ENCODE measurements around the gene WDR27.

Gene WDR27

GRCh38 chr6:169701954-169702839 lies at the start of gene WDR27, which contains the start of gene C6orf120:
Gene WDR27, minus strand, starts transcription at chr6:169702029. Its CDS starts 13,024 bp downstream, at chr6:169689005.
Gene C6orf120, plus strand, starts transcription at chr6:169702126. Its CDS starts 334 bp downstream, at chr6:169702460.
- peak; percentile 97 for DNase-seq (ENCODE audit: low spot score)

- DNase-seq (ENCODE audit: low spot score) = no peak
Measured at GRCh38 chr6:169746556-169746955, 44.7 kb upstream of the WDR27 start.

GRCh38 chr6:169745405-169745804 lies 43.6 kb upstream of the WDR27 start:
- DNase-seq (ENCODE audit: low spot score) = no peak

GRCh38 chr6:169741344-169741743 lies 39.5 kb upstream of the WDR27 start:
- no peak for DNase-seq (ENCODE audit: low spot score)

DNA sequence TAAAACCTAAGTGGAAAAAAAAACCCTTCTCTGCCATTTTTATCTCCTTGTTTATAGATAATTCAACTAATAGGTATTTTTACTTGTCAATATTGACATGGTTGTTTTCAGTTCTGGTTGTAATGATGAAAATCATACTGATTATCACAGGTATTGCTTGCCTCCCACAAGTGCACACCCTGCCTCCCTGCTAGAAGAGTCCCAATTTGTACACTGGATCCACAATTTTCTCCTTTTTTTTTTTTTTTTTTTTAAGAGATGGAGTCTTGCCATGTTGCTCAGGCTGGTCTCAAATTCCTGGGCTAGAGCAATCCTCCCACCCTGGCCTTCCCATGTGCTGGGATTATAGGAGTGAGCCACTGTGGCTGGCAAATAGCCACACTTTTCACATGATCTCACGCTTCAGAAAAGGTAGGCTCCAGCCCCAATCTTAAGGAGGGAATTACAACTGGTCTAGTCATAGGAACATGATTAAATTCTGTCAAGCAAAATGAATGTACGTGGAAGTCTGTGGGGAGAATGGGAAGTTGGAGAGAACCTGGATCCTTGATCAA lies 37.2 kb upstream of the WDR27 start:
- no peak for DNase-seq (ENCODE audit: low spot score)

- no peak for DNase-seq (ENCODE audit: low spot score)
Measured at GRCh38 chr6:169738204-169738975, 36.6 kb upstream of the WDR27 start.

DNA sequence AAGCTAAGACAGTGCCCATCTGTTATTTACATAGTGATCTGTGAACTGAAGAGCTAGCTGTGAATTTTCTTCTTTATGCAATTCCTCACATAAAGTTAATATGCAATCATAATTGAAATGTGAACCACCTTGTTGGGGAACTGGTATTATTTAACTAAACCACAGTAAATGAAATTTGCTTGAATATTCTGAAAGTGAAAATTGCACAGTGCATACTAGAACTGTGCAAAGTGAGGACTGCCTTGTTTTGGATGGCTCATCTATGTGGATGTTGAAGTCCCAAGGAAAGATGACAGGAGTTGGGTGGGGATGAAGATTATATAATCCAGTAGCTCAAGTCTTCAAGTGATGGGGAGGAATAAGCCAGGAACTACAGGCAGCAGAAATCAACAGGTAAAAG lies 28.1 kb upstream of the WDR27 start:
- DNase-seq (ENCODE audit: low spot score) = no peak

- no peak for DNase-seq (ENCODE audit: low spot score)
Measured at GRCh38 chr6:169726963-169727362, 25.1 kb upstream of the WDR27 start.

DNA sequence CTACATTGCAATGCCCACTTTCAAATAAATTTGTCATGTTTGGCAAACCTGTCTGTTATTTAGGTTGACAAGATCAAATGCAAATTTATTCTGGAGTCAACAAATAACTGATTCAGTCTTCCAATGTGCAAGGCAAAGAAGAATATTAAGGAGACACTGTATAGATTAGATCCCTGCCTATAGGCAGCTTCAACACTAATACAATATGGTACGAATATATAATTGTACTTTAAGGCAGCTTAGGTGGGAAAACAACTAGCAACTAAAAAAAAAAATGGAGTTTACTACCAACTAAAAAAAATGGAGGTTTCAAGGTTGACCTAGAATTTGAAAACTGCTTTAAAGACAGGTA lies 24.2 kb upstream of the WDR27 start:
- DNase-seq (ENCODE audit: low spot score) = no peak

DNA sequence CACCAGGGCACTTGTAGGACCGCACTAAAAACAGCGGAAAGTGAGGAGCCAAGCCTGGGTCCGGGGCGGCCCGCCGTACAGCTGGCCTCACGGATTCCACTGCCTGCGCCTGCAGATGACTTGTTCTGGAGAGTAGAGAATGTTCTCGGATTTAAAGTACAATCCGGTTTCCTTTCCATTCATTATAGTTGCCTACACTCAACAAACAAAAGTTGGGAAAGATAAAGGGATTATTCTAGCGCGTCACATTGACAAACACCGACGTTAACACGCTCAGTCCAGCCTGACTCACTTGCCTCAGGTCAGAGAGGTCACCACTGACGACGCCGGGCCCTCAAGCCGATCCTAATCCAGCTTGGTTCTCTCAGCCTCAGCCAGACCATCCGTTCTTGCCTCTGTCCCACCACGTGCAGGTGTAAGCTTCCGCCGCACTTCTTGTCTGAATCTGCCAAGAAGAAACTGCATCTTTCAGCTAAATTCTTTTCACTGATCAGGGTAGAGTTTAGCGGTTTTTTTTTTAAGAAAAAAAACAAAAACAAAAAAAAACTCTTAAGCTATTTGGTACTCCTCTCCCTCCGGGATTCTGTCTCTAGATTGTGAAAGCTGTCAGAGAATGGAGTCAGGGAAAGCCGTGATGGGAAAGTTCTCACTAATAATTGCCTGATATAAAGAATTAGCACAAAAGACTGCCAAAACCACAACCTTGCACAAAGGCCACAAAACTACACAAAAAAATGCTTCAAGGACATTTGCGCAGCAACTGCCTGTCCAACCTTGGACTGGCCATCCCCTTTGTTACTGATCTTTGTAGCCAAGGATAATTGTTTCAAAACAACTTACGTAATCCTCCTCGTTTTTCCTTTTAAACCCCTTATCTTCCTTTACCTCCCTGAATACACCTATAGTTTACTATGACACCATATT lies 23.6 kb upstream of the WDR27 start:
- no peak for DNase-seq (ENCODE audit: low spot score)

DNA sequence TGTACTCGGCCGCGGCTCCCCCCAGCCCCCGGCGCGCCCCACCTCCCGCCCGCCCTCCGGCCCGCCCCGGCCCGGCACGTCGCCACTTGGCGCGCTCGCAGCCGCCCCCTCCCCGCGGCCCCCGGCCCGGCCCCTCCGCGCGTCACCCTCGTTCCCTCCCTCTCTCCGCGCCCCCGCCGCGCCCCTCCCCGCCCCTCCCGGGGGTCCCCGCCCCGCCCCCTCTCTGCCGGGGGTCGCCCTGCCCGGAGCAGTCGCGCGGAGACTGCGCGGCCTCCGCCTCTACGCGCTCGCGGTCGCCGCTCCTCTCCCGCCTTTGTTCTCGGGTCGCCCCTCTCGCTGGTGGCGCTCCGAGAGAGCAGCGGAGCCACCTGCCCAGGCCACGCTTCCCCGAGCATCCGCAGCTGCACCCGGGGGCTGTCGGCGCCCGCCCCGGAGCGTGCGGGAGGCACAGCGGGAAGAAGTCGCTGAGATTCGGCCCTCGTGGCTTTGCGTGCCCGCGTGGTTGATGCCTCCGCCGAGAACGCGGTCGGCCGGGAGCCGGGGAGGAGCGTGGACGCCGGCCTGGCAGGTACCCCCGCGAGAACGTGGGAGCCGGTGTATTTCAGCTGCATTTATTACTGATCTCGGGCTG lies 22.8 kb upstream of the WDR27 start, which contains the start of gene PHF10:
Gene PHF10 (minus strand): TSS at position 7 of the 631 bp plus-strand sequence. CDS start 569 bp downstream, outside the sequence.
- DNase-seq (ENCODE audit: low spot score) = peak; percentile 85

DNA sequence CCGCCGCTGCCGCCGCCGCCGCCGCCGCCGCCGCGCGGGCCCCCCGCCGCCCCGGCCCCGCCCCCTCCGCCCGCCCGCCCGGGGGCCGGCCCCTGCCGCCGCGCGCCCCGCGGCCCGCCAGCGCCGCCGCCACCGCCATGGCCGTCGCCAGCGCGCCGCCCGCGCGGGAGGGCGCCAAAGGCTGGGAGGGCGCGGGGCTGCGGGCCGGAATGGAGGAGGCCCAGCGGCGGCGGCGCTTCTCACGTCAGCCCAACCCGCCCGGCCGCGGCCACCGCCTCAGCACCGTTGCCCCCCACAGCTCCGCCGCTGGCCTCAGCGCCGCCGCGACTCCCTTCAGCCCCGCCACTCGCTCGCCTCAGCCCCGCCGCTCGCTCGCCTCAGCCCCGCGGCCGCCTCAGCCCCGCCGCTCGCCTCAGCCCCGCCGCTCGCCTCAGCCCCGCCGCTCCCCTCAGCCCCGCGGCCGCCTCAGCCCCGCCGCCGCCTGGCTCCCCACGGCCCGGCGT lies 22.2 kb upstream of the WDR27 start:
- DNase-seq (ENCODE audit: low spot score) = peak; percentile 89

DNA sequence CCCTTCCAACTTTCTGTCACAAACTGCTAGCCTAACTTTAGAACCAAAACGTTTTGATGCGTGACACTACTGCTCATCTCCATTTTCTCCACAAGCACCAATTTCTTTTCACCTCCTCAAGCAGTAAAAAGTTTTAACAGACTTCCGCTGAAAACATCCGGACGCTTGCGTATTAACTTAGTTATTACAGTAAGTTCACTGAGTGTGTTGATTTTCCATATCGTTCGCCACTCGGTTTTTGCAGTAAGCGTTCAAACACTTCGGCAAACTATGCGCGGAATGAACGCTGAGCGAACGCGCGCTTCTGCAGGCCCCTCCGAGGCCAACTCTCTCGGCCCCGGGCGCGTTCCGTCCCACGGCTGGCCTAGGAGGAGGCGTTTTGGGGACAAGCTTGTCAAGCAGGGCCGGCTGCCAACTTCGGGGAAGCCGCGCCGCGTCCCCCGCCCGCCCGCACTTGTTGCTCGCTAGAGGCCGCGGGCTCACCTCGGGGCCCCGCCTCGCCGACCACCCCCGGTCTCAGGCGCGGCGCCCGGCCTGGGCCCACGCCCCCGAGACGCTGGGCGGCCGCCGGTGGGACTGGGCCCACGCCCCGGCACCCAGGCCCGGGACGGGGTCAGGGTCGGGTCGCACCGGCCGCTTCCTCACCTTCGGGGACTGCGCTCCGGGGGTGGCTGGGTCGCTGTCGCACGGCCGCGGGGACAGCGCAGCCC lies 21.5 kb upstream of the WDR27 start:
- peak; percentile 74 for DNase-seq (ENCODE audit: low spot score)

- DNase-seq (ENCODE audit: low spot score) = peak; percentile 67
Measured at GRCh38 chr6:169722362-169723199, 20.8 kb upstream of the WDR27 start.

GRCh38 chr6:169720207-169720855 lies 18.5 kb upstream of the WDR27 start:
- no peak for DNase-seq (ENCODE audit: low spot score)

GRCh38 chr6:169719117-169719516 lies 17.3 kb upstream of the WDR27 start:
- DNase-seq (ENCODE audit: low spot score) = no peak

- no peak for DNase-seq (ENCODE audit: low spot score)
Measured at GRCh38 chr6:169714595-169714994, 12.8 kb upstream of the WDR27 start.

DNA sequence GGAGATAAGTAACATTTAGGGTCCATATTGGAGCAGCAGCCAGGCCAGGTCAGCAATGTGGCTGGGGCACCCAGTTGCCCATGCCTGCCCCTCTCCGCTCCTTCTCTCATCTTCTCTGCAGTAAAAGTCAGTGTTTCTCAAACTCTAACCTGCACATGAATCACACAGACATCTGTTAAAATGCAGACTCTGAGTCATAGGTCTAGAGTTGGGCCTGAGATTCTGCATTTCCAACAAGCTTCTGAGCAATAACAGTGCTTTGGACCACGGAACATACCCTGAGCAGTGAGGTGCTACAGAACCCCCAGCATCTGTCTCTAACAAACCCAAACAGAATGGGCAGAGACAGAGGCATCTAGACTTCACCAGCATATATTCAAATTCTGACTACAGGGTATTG lies 12.3 kb upstream of the WDR27 start:
- DNase-seq (ENCODE audit: low spot score) = no peak

- DNase-seq (ENCODE audit: low spot score) = no peak
Measured at GRCh38 chr6:169710009-169710408, 8.2 kb upstream of the WDR27 start.

Data from GM03348 (cell line).